Measurements from ENCODE around the gene HS3ST2. TPM values are rescaled to one million over a fixed set of nuclear protein-coding genes. Genes with fewer than 3 reads are reported as not detected.

The HS3ST2 gene
- not detected in 2 replicates for total RNA-seq

GRCh38 chr16:22813948-22814710, at the start of gene HS3ST2:
Gene HS3ST2, plus strand, starts transcription at chr16:22814162. Its CDS starts 449 bp downstream, at chr16:22814611.

